ENCODE results near the gene DNAI1.

DNAI1 gene

GRCh38 chr9:34560599-34561214 lies 102.1 kb downstream of the DNAI1 start:
- no peak for DNase-seq

GRCh38 chr9:34562135-34562745 lies 103.6 kb downstream of the DNAI1 start:
- no peak for DNase-seq

GRCh38 chr9:34563262-34563661 lies 104.7 kb downstream of the DNAI1 start:
- no peak for DNase-seq

GRCh38 chr9:34564617-34565016 lies 106.0 kb downstream of the DNAI1 start:
- no peak for DNase-seq

- DNase-seq = no peak
These were observed 107.3 kb downstream of the DNAI1 start for GRCh38 chr9:34565856-34566255.

GRCh38 chr9:34566322-34566721 lies 107.7 kb downstream of the DNAI1 start:
- DNase-seq = no peak

GRCh38 chr9:34566972-34567371 lies 108.4 kb downstream of the DNAI1 start:
- no peak for DNase-seq

GRCh38 chr9:34568133-34568532 lies 109.5 kb downstream of the DNAI1 start:
- DNase-seq = no peak

- DNase-seq = no peak
These were observed 110.2 kb downstream of the DNAI1 start for GRCh38 chr9:34568774-34569173.

- no peak for DNase-seq
These were observed 111.8 kb downstream of the DNAI1 start for GRCh38 chr9:34570376-34570775.
